Measurements from ENCODE around the gene MBLAC2.

GRCh38 chr5:90494043-90494442, 19.5 kb upstream of the MBLAC2 start:
- TF ChIP-seq CTCF (IDR thresholded peaks at IDR 0.05 in 4 of 5, conservative IDR thresholded peaks at IDR 0.05 in 1 of 5): no peak
- TF ChIP-seq POLR2A (IDR thresholded peaks at IDR 0.05): no peak

Data from gastrocnemius medialis (tissue), 4 donors.